Naive thymus-derived CD4-positive, alpha-beta T cell (primary cell): Measurements from ENCODE around the gene ESRRA. TPM values are rescaled to one million over a fixed set of nuclear protein-coding genes. Genes with fewer than 3 reads are reported as not detected.

ENCODE experiments used
- ATAC-seq: fragments of 150-1000 bp; cut with Tn5 transposase; 2 replicates; pipeline ENCODE4 v1.10.0; 2021; ENCODE audit warnings: mild to moderate bottlenecking, moderate library complexity
- CTCF ChIA-PET: fragments of 350-600 bp; sonication (Branson Sonifier 250); formaldehyde crosslinking; loops from one replicate; lab custom pipeline; 2021; ENCODE audit warnings: antibody characterized with exemption; lab: Charles Lee
- POLR2A ChIA-PET: fragments of 350-600 bp; sonication (Branson Sonifier 250); formaldehyde crosslinking; loops from one replicate; lab custom pipeline; 2021; ENCODE audit warnings: antibody characterized with exemption, inconsistent platforms; lab: Charles Lee
- DNase-seq, 9 donors: peaks; one replicate each; pipeline versions ENCODE4 v3.0.0 to v3.0.0-alpha.2; 2020 to 2022; ENCODE audit warnings: mixed read lengths in 1 of 9
- H3K27ac ChIP-seq: one replicate; pipeline ENCODE4 v1.7.0; 2013; ENCODE audit warnings: mild to moderate bottlenecking, low read depth, low read length, moderate library complexity
- H3K27me3 ChIP-seq, 2 donors: one replicate each; pipeline ENCODE4 v1.7.0; 2013; ENCODE audit warnings: low read length in 2 of 2, mild to moderate bottlenecking in 2 of 2, moderate library complexity in 2 of 2; ENCODE audit not compliant: control insufficient read depth in 2 of 2, insufficient read depth in 2 of 2
- H3K36me3 ChIP-seq, 3 experiments: 1 replicate in 2 of 3; 2 replicates in 1 of 3; pipeline ENCODE4 v1.7.0; 2013; ENCODE audit warnings: low read length in 3 of 3, mild to moderate bottlenecking in 3 of 3, moderate library complexity in 1 of 3; ENCODE audit not compliant: insufficient read depth in 3 of 3, control insufficient read depth in 2 of 3
- H3K4me1 ChIP-seq, 2 donors: one replicate each; pipeline ENCODE4 v1.7.0; 2013; ENCODE audit warnings: low read length in 2 of 2, mild to moderate bottlenecking in 2 of 2, moderate library complexity in 1 of 2; ENCODE audit not compliant: control insufficient read depth in 2 of 2, insufficient read depth in 2 of 2
- H3K4me3 ChIP-seq: 2 replicates; pipeline ENCODE4 v1.7.0; 2013; ENCODE audit warnings: mild to moderate bottlenecking, low read length
- H3K9me3 ChIP-seq, 3 experiments: 1 replicate in 2 of 3; 2 replicates in 1 of 3; pipeline ENCODE4 v1.7.0; 2013; ENCODE audit warnings: low read length in 3 of 3; ENCODE audit not compliant: control insufficient read depth in 2 of 3
- H3K27ac Mint-ChIP-seq, 9 donors: one replicate each; pipeline ENCODE4 v1.8.0; 2020 to 2022; ENCODE audit warnings: mixed read lengths in 9 of 9, mild to moderate bottlenecking in 8 of 9, moderate library complexity in 5 of 9, inconsistent platforms in 2 of 9
- H3K27me3 Mint-ChIP-seq, 5 donors: one replicate each; pipeline ENCODE4 v1.8.0; 2021 to 2022; ENCODE audit warnings: mixed read lengths in 5 of 5, mild to moderate bottlenecking in 1 of 5
- H3K36me3 Mint-ChIP-seq, 5 donors: one replicate each; pipeline ENCODE4 v1.8.0; 2020 to 2022; ENCODE audit warnings: mixed read lengths in 5 of 5, mild to moderate bottlenecking in 3 of 5, inconsistent platforms in 1 of 5
- H3K4me1 Mint-ChIP-seq, 7 donors: one replicate each; pipeline ENCODE4 v1.8.0; 2020 to 2022; ENCODE audit warnings: mixed read lengths in 7 of 7, mild to moderate bottlenecking in 3 of 7, inconsistent platforms in 1 of 7
- H3K4me3 Mint-ChIP-seq, 10 donors: one replicate each; pipeline ENCODE4 v1.8.0; 2020 to 2022; ENCODE audit warnings: mild to moderate bottlenecking in 10 of 10, mixed read lengths in 10 of 10, moderate library complexity in 6 of 10, inconsistent platforms in 2 of 10
- H3K9me3 Mint-ChIP-seq, 11 donors: one replicate each; pipeline ENCODE4 v1.8.0; 2020 to 2022; ENCODE audit warnings: mixed read lengths in 11 of 11, mild to moderate bottlenecking in 4 of 11, inconsistent platforms in 1 of 11, moderate library complexity in 1 of 11
- intact Hi-C, 2 donors: fragments of 100-400 bp; cut with micrococcal nuclease; formaldehyde crosslinking; loops; one replicate each; pipeline ENCODE4 v1.15.1; 2023
- polyA plus RNA-seq, 2 donors: library from polyadenylated mRNA; unstranded; fragments of 300-500 nt; fragmentation: Illumina TruSeq; gene quantifications; one replicate each; pipeline ENCODE4 v1.2.3, GENCODE V29; 2021
- total RNA-seq, 6 experiments: library from RNA in 5 of 6; stranded (reverse) in 5 of 6; gene quantifications; 1 replicate in 5 of 6; 2 replicates in 1 of 6; pipeline ENCODE4 v1.2.3 and lab custom pipeline; 2021 to 2026

Gene ESRRA
- total and polyA plus RNA-seq, 7 experiments from 2014 or later: 5.3 to 42.0 (median 26.8) TPM

DNA sequence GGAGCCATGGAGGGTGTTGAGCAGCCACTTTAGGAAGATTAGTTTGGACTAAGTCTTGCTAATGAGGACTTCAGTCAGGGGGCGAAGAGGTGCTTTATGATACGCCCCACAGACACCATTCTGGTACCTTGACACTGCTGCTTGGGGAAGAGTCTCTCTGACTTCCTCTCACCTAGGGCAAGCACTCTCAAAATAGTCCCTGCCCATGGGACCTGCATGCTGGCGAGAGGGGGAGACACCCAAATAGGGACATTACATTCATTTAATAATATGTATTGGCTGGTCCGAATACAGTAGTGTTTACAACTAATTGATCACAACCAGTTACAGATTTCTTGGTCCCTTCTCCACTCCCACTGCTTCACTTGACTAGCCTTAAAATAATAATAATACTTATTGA, 9.6 kb upstream of the ESRRA start:
- ChIA-PET CTCF (interaction anchor here (0.7 to 0.9 kb wide), 2 partner anchors 26 to 92 kb away, joined by 3 to 4 read pairs; no protein-coding TSS in a partner anchor), POLR2A (interaction anchor here (0.9 kb wide), 1 partner anchor 9 kb away, joined by 3 read pairs; no protein-coding TSS in a partner anchor)
- ATAC-seq: no peak
- Histone ChIP-seq H3K27ac (no peak overlapping the region), H3K4me1 (peaks cover 11 to 19% of the 10 kb centered on the region in 2 donors), H3K36me3 (no peaks in the 10 kb centered on the region), H3K27me3 (peaks cover 3 to 29% of the 10 kb centered on the region in 2 donors), H3K9me3 (no peaks in the 10 kb centered on the region), H3K4me3 (no peak overlapping the region)
- no peak overlapping the region for H3K27ac Mint-ChIP-seq
- H3K4me1 Mint-ChIP-seq: peaks cover 20 to 30% (median 20%) of the 10 kb centered on the region in 7 donors
- H3K9me3 Mint-ChIP-seq: peaks cover 0 to 3% (median 0%) of the 10 kb centered on the region in 11 donors
- H3K36me3 Mint-ChIP-seq: peaks cover 0 to under 1% (median 0%) of the 10 kb centered on the region in 5 donors
- no peak overlapping the region for H3K4me3 Mint-ChIP-seq
- intact Hi-C loops: no loop called here
- peaks cover 58 to 86% (median 69%) of the 10 kb centered on the region in 5 donors for H3K27me3 Mint-ChIP-seq
- no peak for DNase-seq

GRCh38 chr11:64296236-64296635, 9.1 kb upstream of the ESRRA start:
- Histone ChIP-seq H3K27me3 (peaks cover 3 to 28% of the 10 kb centered on the region in 2 donors), H3K4me1 (peaks cover 14 to 20% of the 10 kb centered on the region in 2 donors), H3K9me3 (no peaks in the 10 kb centered on the region), H3K27ac (no peak overlapping the region), H3K36me3 (no peaks in the 10 kb centered on the region), H3K4me3 (no peak overlapping the region)
- no peak for ATAC-seq
- DNase-seq: no peak
- ChIA-PET POLR2A (interaction anchor here (0.9 kb wide), 1 partner anchor 9 kb away, joined by 3 read pairs; no protein-coding TSS in a partner anchor), CTCF (interaction anchor here (0.7 to 0.8 kb wide), 2 partner anchors 26 to 92 kb away, joined by 3 read pairs; no protein-coding TSS in a partner anchor)
- Mint-ChIP-seq H3K27me3 (peaks cover 59 to 86% (median 71%) of the 10 kb centered on the region in 5 donors), H3K27ac (no peak overlapping the region), H3K9me3 (peaks cover 0 to 2% (median 0%) of the 10 kb centered on the region in 11 donors), H3K4me1 (peaks cover 20 to 32% (median 21%) of the 10 kb centered on the region in 7 donors), H3K36me3 (no peaks in the 10 kb centered on the region), H3K4me3 (no peak overlapping the region)
- intact Hi-C loops: no loop called here

- intact Hi-C loops: no loop called here
- DNase-seq: no peak
- no peak overlapping the region for H3K27ac ChIP-seq
- ATAC-seq: no peak
- no peaks in the 10 kb centered on the region for H3K9me3 ChIP-seq
- peaks cover 3 to 28% of the 10 kb centered on the region in 2 donors for H3K27me3 ChIP-seq
- H3K4me1 ChIP-seq: peaks cover 14 to 20% of the 10 kb centered on the region in 2 donors
- ChIA-PET POLR2A (interaction anchor here (0.9 kb wide), 1 partner anchor 10 kb away, joined by 3 read pairs; no protein-coding TSS in a partner anchor), CTCF (interaction anchor here (0.8 kb wide), 1 partner anchor 93 kb away, joined by 3 read pairs; no protein-coding TSS in a partner anchor)
- H3K4me3 ChIP-seq: no peak overlapping the region
- H3K36me3 ChIP-seq: no peaks in the 10 kb centered on the region
- Mint-ChIP-seq H3K27ac (peak overlapping the region in 1 of 9 donors; percentile 4), H3K36me3 (no peaks in the 10 kb centered on the region), H3K9me3 (peaks cover 0 to 2% (median 0%) of the 10 kb centered on the region in 11 donors), H3K27me3 (peaks cover 63 to 91% (median 71%) of the 10 kb centered on the region in 5 donors), H3K4me3 (no peak overlapping the region), H3K4me1 (peaks cover 20 to 32% (median 21%) of the 10 kb centered on the region in 7 donors)
Observed at GRCh38 chr11:64296830-64297698, 8.3 kb upstream of the ESRRA start.

DNA sequence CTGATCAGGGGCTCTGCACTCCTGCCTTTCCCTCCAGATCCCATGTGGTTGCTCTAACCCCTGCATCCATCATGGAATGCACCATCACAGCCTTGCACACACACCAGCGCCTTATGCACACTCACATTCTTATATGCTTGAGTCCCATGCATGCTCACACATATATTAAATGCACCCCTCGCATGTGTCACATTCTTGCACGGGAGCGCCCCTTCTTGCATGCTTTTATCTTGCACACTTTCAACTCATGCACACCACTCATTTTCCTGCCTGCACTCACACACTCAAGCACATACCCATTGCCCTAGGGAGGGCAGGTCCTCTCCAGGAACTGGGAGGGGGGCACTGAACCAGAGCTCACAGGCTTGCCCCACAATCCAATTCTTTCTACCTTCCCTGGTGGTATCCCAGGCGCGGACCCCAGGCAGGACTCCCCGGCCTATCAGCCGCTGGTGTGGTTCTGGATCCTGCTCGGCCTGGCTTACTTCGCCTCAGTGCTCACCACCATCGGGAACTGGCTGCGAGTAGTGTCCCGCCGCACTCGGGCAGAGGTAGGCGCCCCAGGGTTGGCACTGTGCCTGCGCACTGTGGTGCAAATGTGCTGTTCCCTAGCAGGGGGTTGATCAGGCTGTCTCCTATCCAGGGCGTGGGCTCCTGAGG, 7.5 kb upstream of the ESRRA start:
- ChIA-PET CTCF (no interaction called here), POLR2A (interaction anchor here (1.4 kb wide), 1 partner anchor 92 kb away, joined by 3 read pairs; the partner anchor contains the start of gene FERMT3)
- intact Hi-C loops: no loop called here
- Histone ChIP-seq H3K27ac (no peak overlapping the region), H3K36me3 (no peaks in the 10 kb centered on the region), H3K4me1 (peaks cover 14 to 20% of the 10 kb centered on the region in 2 donors), H3K27me3 (peaks cover 3 to 28% of the 10 kb centered on the region in 2 donors), H3K9me3 (no peaks in the 10 kb centered on the region), H3K4me3 (no peak overlapping the region)
- no peak for ATAC-seq
- H3K4me3 Mint-ChIP-seq: peak overlapping the region in 1 of 10 donors; percentile 85
- peaks cover 0 to 2% (median 0%) of the 10 kb centered on the region in 11 donors for H3K9me3 Mint-ChIP-seq
- H3K36me3 Mint-ChIP-seq: no peaks in the 10 kb centered on the region
- peaks cover 17 to 32% (median 20%) of the 10 kb centered on the region in 7 donors for H3K4me1 Mint-ChIP-seq
- H3K27me3 Mint-ChIP-seq: peaks cover 63 to 89% (median 67%) of the 10 kb centered on the region in 5 donors
- peak overlapping the region in 1 of 9 donors; percentile 71 for H3K27ac Mint-ChIP-seq
- no peak for DNase-seq

- no peak overlapping the region for H3K4me3 ChIP-seq
Observed at GRCh38 chr11:64298966-64299846, 6.1 kb upstream of the ESRRA start.

More at GRCh38 chr11:64298966-64299846, 6.1 kb upstream of the ESRRA start:
- H3K4me3 Mint-ChIP-seq: peak overlapping the region; percentile 59 to 85 (median 73)
- H3K27me3 ChIP-seq: peaks cover 3 to 28% of the 10 kb centered on the region in 2 donors
- H3K36me3 Mint-ChIP-seq: no peaks in the 10 kb centered on the region
- ATAC-seq (no peak), DNase-seq (peak in 2 of 9 donors; percentile 14 to 31)
- H3K4me1 ChIP-seq: peaks cover 21 to 27% of the 10 kb centered on the region in 2 donors
- peak overlapping the region in 1 of 9 donors; percentile 25 for H3K27ac Mint-ChIP-seq
- H3K9me3 Mint-ChIP-seq: peaks cover 0 to 2% (median 0%) of the 10 kb centered on the region in 11 donors
- no peak overlapping the region for H3K27ac ChIP-seq
- peaks cover 20 to 37% (median 25%) of the 10 kb centered on the region in 7 donors for H3K4me1 Mint-ChIP-seq
- ChIA-PET CTCF (no interaction called here), POLR2A (interaction anchor here (1.4 kb wide), 1 partner anchor 93 kb away, joined by 3 read pairs; the partner anchor contains the start of gene FERMT3)
- no peaks in the 10 kb centered on the region for H3K9me3 ChIP-seq
- intact Hi-C loops: no loop called here
- H3K27me3 Mint-ChIP-seq: peaks cover 52 to 81% (median 55%) of the 10 kb centered on the region in 5 donors
- no peaks in the 10 kb centered on the region for H3K36me3 ChIP-seq
